ENCODE data around the gene KLK5.
"Not testable (repeated sequence)": the region's sequence is repeated elsewhere in the genome, so short reads cannot be mapped to it uniquely, and the experiment has no call there.

KLK5 gene

DNA sequence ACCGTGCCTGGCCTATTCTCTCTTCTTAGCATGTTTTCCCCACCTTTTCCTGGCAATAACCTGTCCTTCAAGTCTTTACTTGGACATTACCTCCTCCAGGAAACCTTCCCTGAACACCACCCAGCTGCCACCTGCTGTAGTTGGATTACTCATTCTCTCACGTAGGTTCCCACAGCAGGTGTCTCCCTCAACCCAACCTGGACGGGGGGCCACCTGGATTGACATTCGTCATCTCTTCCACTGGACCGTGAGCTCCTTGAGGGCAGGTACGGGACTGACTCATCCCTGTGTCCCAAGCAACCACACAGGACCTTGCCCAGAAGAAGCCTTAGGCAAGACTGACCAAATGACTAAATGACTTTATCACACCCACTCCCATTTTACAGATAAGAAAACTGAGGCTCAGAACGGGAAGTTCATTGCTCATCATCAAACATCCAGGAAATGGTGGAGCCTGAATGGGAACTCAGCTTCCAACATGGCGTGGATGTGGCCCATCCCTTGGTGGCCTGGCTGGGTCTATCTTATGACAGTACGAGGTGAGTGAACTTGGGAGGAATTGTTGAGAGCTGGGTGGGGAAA is 20.0 kb upstream of the KLK5 start:
- no peak for TF ChIP-seq CTCF (IDR thresholded peaks at IDR 0.05)
- H3K79me2 ChIP-seq = no peaks in the 10 kb centered on the region
- no peaks in the 10 kb centered on the region for H3K36me3 ChIP-seq (ENCODE audit: control insufficient read depth, insufficient read depth, low read length)
- H3K4me1 ChIP-seq = no peaks in the 10 kb centered on the region
- H3K9me3 ChIP-seq (ENCODE audit: control insufficient read depth, low read length) = no peaks in the 10 kb centered on the region
- H3K27ac ChIP-seq = no peak overlapping the region
- no peaks in the 10 kb centered on the region for H3K27me3 ChIP-seq (ENCODE audit: control insufficient read depth, insufficient read depth, low read length)
- no peak overlapping the region for H2AFZ ChIP-seq
- no peak overlapping the region for H3K9ac ChIP-seq
- no peak overlapping the region for H3K4me3 ChIP-seq (ENCODE audit: low read depth, low read length)
- no peak overlapping the region for H3K4me2 ChIP-seq (ENCODE audit: low read length)

- H3K27ac ChIP-seq; H3K4me2 ChIP-seq (ENCODE audit: low read length); H3K79me2 ChIP-seq; H2AFZ ChIP-seq; H3K36me3 ChIP-seq (ENCODE audit: control insufficient read depth, insufficient read depth, low read length); H3K4me1 ChIP-seq; H3K9ac ChIP-seq; H3K9me3 ChIP-seq (ENCODE audit: control insufficient read depth, low read length); H3K27me3 ChIP-seq (ENCODE audit: control insufficient read depth, insufficient read depth, low read length); H3K4me3 ChIP-seq (ENCODE audit: low read depth, low read length): not testable (repeated sequence)
These were observed 17.0 kb upstream of the KLK5 start for GRCh38 chr19:50969810-50970209.

DNA sequence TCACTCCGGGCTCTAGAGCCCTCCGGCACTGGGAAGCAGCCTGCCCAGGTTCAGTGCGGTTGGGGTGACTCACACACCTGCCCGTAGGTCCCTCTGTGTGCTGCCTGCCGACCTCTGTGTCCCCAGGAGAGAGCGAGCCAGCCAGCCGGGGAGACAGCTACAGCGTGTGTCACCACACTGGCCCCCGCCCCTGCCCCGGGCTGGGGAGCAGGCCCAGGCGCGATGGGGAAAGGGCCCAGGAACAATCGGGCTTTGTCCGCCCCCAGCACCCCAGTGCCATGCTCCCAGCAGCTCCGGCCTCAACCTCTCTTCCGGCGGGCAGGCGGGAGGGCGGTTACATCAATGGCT is 16.5 kb upstream of the KLK5 start, which contains the start of gene KLK6:
TSS of gene KLK6 (minus strand) at position 179 of the 348 bp plus-strand sequence. CDS start 1,487 bp downstream, outside the sequence.
- H2AFZ ChIP-seq = no peak within 1 kb of the TSS
- TF ChIP-seq CTCF (IDR thresholded peaks at IDR 0.05) = no peak
- no peak within 1 kb of the TSS for H3K9ac ChIP-seq
- H3K4me1 ChIP-seq = no peaks in the 10 kb centered on the region
- no peak within 1 kb of the TSS for H3K4me2 ChIP-seq (ENCODE audit: low read length)
- no peak within 1 kb of the TSS for H3K4me3 ChIP-seq (ENCODE audit: low read depth, low read length)
- H3K9me3 ChIP-seq (ENCODE audit: control insufficient read depth, low read length) = no peaks in the 10 kb centered on the region
- no peaks in the 10 kb centered on the region for H3K27me3 ChIP-seq (ENCODE audit: control insufficient read depth, insufficient read depth, low read length)
- H3K27ac ChIP-seq = no peak within 1 kb of the TSS
- no peaks in the 10 kb centered on the region for H3K79me2 ChIP-seq
- no peaks in the 10 kb centered on the region for H3K36me3 ChIP-seq (ENCODE audit: control insufficient read depth, insufficient read depth, low read length)

DNA sequence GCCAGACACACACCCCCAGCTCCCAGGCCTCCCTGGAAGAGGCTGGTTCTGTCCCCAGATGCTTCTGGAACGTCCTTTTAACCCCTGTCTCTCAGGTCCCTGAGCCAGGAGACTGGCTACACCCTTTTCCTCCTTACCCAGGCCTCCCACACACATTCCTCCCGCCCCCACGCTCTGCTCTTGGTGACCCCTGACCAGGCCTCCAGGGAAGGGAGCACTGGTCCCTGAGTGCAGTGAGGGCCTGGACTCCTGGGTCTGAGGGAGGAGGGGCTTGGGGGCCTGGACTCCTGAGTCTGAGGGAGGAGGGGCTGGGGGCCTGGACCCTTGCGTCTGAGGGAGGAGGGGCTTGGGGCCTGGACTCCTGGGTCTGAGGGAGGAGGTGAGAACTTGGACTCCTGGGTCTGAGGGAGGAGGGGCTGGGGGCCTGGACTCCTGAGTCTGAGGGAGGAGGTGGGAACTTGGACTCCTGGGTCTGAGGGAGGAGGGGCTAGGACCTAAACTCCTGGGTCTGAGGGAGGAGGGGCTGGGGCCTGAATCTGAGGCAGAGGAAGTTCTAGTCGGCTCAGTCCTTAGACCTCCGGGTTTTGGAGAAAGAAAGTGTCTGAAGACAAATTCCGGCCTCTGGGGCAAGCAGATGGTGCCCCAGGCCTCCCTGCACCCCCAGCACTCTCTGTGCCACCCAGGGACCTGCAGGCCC is 16.0 kb upstream of the KLK5 start:
- no peak for TF ChIP-seq CTCF (IDR thresholded peaks at IDR 0.05)
- Histone ChIP-seq H3K79me2 (no peaks in the 10 kb centered on the region), H3K36me3 (ENCODE audit: control insufficient read depth, insufficient read depth, low read length) (no peaks in the 10 kb centered on the region), H2AFZ (no peak overlapping the region), H3K27ac (no peak overlapping the region), H3K27me3 (ENCODE audit: control insufficient read depth, insufficient read depth, low read length) (no peaks in the 10 kb centered on the region), H3K4me2 (ENCODE audit: low read length) (no peak overlapping the region), H3K9me3 (ENCODE audit: control insufficient read depth, low read length) (no peaks in the 10 kb centered on the region), H3K4me3 (ENCODE audit: low read depth, low read length) (no peak overlapping the region), H3K4me1 (no peaks in the 10 kb centered on the region), H3K9ac (no peak overlapping the region)

- Histone ChIP-seq H3K27ac (no peak overlapping the region), H3K4me1 (no peaks in the 10 kb centered on the region), H3K4me2 (ENCODE audit: low read length) (no peak overlapping the region), H3K27me3 (ENCODE audit: control insufficient read depth, insufficient read depth, low read length) (no peaks in the 10 kb centered on the region), H3K9ac (no peak overlapping the region), H3K9me3 (ENCODE audit: control insufficient read depth, low read length) (no peaks in the 10 kb centered on the region), H2AFZ (no peak overlapping the region), H3K4me3 (ENCODE audit: low read depth, low read length) (no peak overlapping the region), H3K36me3 (ENCODE audit: control insufficient read depth, insufficient read depth, low read length) (no peaks in the 10 kb centered on the region), H3K79me2 (no peaks in the 10 kb centered on the region)
- no peak for TF ChIP-seq CTCF (IDR thresholded peaks at IDR 0.05)
These were observed 15.3 kb upstream of the KLK5 start for GRCh38 chr19:50967929-50968715.
